Neural cell (in vitro differentiated cells): ENCODE results near the gene MANF. TPM values are rescaled to one million over a fixed set of nuclear protein-coding genes. Genes with fewer than 3 reads are reported as not detected.
"Not testable (repeated sequence)": the region's sequence is repeated elsewhere in the genome, so short reads cannot be mapped to it uniquely, and the experiment has no call there.

ENCODE experiments used
- H2AFZ ChIP-seq: fragments of 200-600, 300-800 bp; sonication (generic), shearing (Covaris generic); 2 replicates; pipeline ENCODE4 v1.6.0; 2014; ENCODE audit warnings: low read depth, mild to moderate bottlenecking, antibody characterized with exemption, low read length, moderate library complexity
- H3F3A ChIP-seq: fragments of 200-600 bp; shearing (Covaris generic); 2 replicates; pipeline ENCODE4 v1.6.1; 2016; ENCODE audit warnings: mild to moderate bottlenecking, moderate library complexity, mixed read lengths, antibody characterized with exemption, low read length; ENCODE audit not compliant: insufficient read depth, poor library complexity, severe bottlenecking
- H3K27ac ChIP-seq: fragments of 200-600, 300-800 bp; sonication (generic), shearing (Covaris generic); 2 replicates; pipeline ENCODE4 v1.5.1; 2014; ENCODE audit warnings: mild to moderate bottlenecking, low read length, moderate library complexity
- H3K27me3 ChIP-seq: fragments of 300-800, 200-600 bp; sonication (generic), shearing (Covaris generic); 2 replicates; pipeline ENCODE4 v1.6.0; 2014; ENCODE audit warnings: mild to moderate bottlenecking, low read depth, low read length, moderate library complexity; ENCODE audit not compliant: insufficient read depth
- H3K36me3 ChIP-seq: fragments of 300-800, 200-600 bp; sonication (generic), shearing (Covaris generic); 2 replicates; pipeline ENCODE4 v1.5.1; 2014; ENCODE audit warnings: mild to moderate bottlenecking, antibody characterized with exemption, low read length, moderate library complexity; ENCODE audit not compliant: insufficient read depth
- H3K4me2 ChIP-seq: fragments of 300-800, 200-600 bp; sonication (generic), shearing (Covaris generic); 2 replicates; pipeline ENCODE4 v1.6.0; 2014; ENCODE audit warnings: mild to moderate bottlenecking, low read length
- H3K4me3 ChIP-seq: fragments of 300-800, 200-600 bp; sonication (generic), shearing (Covaris generic); 2 replicates; pipeline ENCODE4 v1.5.1; 2014; ENCODE audit warnings: mild to moderate bottlenecking, low read length, moderate library complexity
- H3K79me2 ChIP-seq: fragments of 200-600 bp; shearing (Covaris generic); replicated peaks from 2 replicates; pipeline ENCODE4 v1.6.0; 2014; ENCODE audit warnings: mild to moderate bottlenecking, low read length, moderate library complexity; ENCODE audit not compliant: insufficient read depth
- H3K9ac ChIP-seq: fragments of 300-800, 200-600 bp; sonication (generic), shearing (Covaris generic); 2 replicates; pipeline ENCODE4 v1.6.1; 2016; ENCODE audit warnings: mild to moderate bottlenecking, low read length, mixed read lengths
- H3K9me2 ChIP-seq: fragments of 200-600 bp; shearing (Covaris generic); 2 replicates; pipeline ENCODE4 v1.6.1; 2016; ENCODE audit warnings: mild to moderate bottlenecking, low read length, mixed read lengths; ENCODE audit not compliant: insufficient read depth
- H3K9me3 ChIP-seq: fragments of 200-600, 300-800 bp; sonication (generic), shearing (Covaris generic); 2 replicates; pipeline ENCODE4 v1.6.1; 2016; ENCODE audit warnings: mild to moderate bottlenecking, mixed run types, low read length, moderate library complexity, mixed read lengths
- H4K20me1 ChIP-seq: fragments of 200-600 bp; shearing (Covaris generic); 2 replicates; pipeline ENCODE4 v1.6.1; 2016; ENCODE audit warnings: mild to moderate bottlenecking, mixed run types; ENCODE audit not compliant: insufficient read depth
- EP300 ChIP-seq: fragments of 450-650 bp; conservative IDR thresholded peaks from 2 replicates; pipeline ENCODE4 v1.6.1; 2014; ENCODE audit warnings: antibody characterized with exemption, mild to moderate bottlenecking, moderate library complexity; ENCODE audit not compliant: poor library complexity, severe bottlenecking
- EZH2 ChIP-seq: fragments of 200-600, 300-800 bp; shearing (Covaris generic), sonication (generic); IDR thresholded peaks from 2 replicates; pipeline ENCODE4 v1.6.1; 2014; ENCODE audit warnings: antibody characterized with exemption, low read length, borderline replicate concordance, mild to moderate bottlenecking; ENCODE audit not compliant: insufficient read depth, poor library complexity, severe bottlenecking
- MXI1 ChIP-seq: fragments of 450-650 bp; conservative IDR thresholded peaks from 2 replicates; pipeline ENCODE4 v1.6.1; 2014; ENCODE audit warnings: antibody characterized with exemption, mild to moderate bottlenecking; ENCODE audit not compliant: poor library complexity, severe bottlenecking
- POLR2AphosphoS5 ChIP-seq: IDR thresholded peaks from 2 replicates; pipeline ENCODE4 v1.6.1; 2012
- RAD21 ChIP-seq: fragments of 450-650 bp; conservative IDR thresholded peaks from 2 replicates; pipeline ENCODE4 v1.6.1; 2014; ENCODE audit warnings: antibody characterized with exemption, mild to moderate bottlenecking, moderate library complexity
- SMC3 ChIP-seq: fragments of 450-650 bp; conservative IDR thresholded peaks from 2 replicates; pipeline ENCODE4 v1.6.1; 2014; ENCODE audit warnings: antibody characterized with exemption, mild to moderate bottlenecking, moderate library complexity; ENCODE audit not compliant: poor library complexity
- TAF1 ChIP-seq: IDR thresholded peaks from 2 replicates; pipeline ENCODE4 v1.6.1; 2012; ENCODE audit warnings: low read depth
- polyA plus RNA-seq: library from polyadenylated mRNA; depleted of rRNA; stranded (reverse); fragments of >200 nt; gene quantifications from 2 replicates; pipeline ENCODE4 v1.2.3, GENCODE V29; 2014
- TF ChIP-seq, protein P1 (sequence below): fragments of 450-650 bp; IDR thresholded peaks from 2 replicates; pipeline ENCODE4 v1.5.1; 2014; ENCODE audit warnings: antibody characterized with exemption, mild to moderate bottlenecking, moderate library complexity; ENCODE audit not compliant: poor library complexity, severe bottlenecking
- TF ChIP-seq, protein P2 (sequence below): IDR thresholded peaks from 2 replicates; pipeline ENCODE4 v1.6.1; 2012; ENCODE audit warnings: borderline replicate concordance

MANF gene
- polyA plus RNA-seq, 1 donor from 2014 or later: 77.3 TPM

DNA sequence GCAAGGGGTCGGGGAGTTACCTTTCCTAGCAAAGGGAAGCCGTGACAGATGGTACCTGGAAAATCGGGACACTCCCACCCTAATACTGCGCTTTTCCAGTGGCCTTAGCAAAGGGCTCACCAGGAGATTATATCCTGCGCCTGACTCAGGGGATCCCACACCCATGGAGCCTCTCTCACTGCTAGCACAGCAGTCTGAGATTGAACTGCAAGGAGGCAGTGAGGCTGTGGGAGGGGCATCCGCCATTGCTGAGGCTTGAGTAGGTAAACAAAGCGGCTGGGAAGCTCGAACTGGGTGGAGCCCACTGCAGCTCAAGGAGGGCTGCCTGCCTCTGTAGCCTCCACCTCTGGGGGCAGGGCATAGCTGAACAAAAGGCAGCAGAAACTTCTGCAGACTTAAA, 16.8 kb upstream of the MANF start:
- H3K9ac ChIP-seq, H3F3A ChIP-seq, H3K36me3 ChIP-seq, H3K27ac ChIP-seq, H3K79me2 ChIP-seq, H4K20me1 ChIP-seq, H3K9me3 ChIP-seq, H3K4me2 ChIP-seq, H3K27me3 ChIP-seq, H2AFZ ChIP-seq, H3K9me2 ChIP-seq, H3K4me3 ChIP-seq: not testable (repeated sequence)

DNA sequence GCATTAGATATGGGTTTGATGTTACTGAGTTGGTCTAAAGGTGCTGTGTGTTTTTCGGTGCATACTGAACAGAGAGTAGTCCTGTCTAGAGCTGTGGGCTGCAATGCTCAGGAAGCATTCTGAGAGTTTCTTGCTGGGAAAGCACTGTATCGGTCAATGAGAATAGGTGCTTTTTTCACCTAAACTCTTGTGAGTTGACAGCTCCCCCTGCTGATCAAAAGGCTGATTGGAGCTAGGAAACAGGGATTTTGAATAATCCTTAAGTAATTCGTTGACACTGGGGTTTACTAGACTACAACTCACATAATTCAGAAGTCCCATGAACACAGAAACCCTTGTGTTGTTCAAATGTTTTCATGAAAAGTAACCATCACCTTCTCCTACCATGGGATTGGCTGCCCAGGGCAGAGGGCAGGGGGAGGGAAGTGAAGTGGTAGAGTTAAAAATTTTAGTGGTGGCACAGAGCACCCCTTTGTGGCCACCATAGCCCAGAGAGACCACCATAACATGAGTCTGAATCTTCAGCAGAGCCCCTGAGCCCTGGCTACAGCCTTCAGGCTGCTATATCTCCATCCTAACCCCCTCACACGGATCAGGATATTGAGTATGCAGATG, 13.0 kb upstream of the MANF start:
- no peaks in the 10 kb centered on the region for H4K20me1 ChIP-seq
- H3K9me2 ChIP-seq: no peaks in the 10 kb centered on the region
- no peaks in the 10 kb centered on the region for H3K27me3 ChIP-seq
- H3K9me3 ChIP-seq: no peaks in the 10 kb centered on the region
- H3F3A ChIP-seq: no peaks in the 10 kb centered on the region
- TF ChIP-seq RAD21: peak; percentile 86
- TF ChIP-seq EP300: no peak
- TF ChIP-seq EZH2: no peak
- no peak for TF ChIP-seq MXI1
- TF ChIP-seq, protein P1, sequence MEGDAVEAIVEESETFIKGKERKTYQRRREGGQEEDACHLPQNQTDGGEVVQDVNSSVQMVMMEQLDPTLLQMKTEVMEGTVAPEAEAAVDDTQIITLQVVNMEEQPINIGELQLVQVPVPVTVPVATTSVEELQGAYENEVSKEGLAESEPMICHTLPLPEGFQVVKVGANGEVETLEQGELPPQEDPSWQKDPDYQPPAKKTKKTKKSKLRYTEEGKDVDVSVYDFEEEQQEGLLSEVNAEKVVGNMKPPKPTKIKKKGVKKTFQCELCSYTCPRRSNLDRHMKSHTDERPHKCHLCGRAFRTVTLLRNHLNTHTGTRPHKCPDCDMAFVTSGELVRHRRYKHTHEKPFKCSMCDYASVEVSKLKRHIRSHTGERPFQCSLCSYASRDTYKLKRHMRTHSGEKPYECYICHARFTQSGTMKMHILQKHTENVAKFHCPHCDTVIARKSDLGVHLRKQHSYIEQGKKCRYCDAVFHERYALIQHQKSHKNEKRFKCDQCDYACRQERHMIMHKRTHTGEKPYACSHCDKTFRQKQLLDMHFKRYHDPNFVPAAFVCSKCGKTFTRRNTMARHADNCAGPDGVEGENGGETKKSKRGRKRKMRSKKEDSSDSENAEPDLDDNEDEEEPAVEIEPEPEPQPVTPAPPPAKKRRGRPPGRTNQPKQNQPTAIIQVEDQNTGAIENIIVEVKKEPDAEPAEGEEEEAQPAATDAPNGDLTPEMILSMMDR: peak; percentile 87
- no peak for TF ChIP-seq POLR2AphosphoS5
- TF ChIP-seq, protein P2, sequence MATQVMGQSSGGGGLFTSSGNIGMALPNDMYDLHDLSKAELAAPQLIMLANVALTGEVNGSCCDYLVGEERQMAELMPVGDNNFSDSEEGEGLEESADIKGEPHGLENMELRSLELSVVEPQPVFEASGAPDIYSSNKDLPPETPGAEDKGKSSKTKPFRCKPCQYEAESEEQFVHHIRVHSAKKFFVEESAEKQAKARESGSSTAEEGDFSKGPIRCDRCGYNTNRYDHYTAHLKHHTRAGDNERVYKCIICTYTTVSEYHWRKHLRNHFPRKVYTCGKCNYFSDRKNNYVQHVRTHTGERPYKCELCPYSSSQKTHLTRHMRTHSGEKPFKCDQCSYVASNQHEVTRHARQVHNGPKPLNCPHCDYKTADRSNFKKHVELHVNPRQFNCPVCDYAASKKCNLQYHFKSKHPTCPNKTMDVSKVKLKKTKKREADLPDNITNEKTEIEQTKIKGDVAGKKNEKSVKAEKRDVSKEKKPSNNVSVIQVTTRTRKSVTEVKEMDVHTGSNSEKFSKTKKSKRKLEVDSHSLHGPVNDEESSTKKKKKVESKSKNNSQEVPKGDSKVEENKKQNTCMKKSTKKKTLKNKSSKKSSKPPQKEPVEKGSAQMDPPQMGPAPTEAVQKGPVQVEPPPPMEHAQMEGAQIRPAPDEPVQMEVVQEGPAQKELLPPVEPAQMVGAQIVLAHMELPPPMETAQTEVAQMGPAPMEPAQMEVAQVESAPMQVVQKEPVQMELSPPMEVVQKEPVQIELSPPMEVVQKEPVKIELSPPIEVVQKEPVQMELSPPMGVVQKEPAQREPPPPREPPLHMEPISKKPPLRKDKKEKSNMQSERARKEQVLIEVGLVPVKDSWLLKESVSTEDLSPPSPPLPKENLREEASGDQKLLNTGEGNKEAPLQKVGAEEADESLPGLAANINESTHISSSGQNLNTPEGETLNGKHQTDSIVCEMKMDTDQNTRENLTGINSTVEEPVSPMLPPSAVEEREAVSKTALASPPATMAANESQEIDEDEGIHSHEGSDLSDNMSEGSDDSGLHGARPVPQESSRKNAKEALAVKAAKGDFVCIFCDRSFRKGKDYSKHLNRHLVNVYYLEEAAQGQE: no peak
- no peak for TF ChIP-seq TAF1
- peak; percentile 91 for TF ChIP-seq SMC3
- H3K27ac ChIP-seq: no peak overlapping the region
- H3K4me3 ChIP-seq: no peak overlapping the region
- H3K79me2 ChIP-seq: no peaks in the 10 kb centered on the region
- no peak overlapping the region for H2AFZ ChIP-seq
- H3K9ac ChIP-seq: no peak overlapping the region
- no peaks in the 10 kb centered on the region for H3K36me3 ChIP-seq
- H3K4me2 ChIP-seq: no peak overlapping the region
